Adrenal gland (tissue), 12 donors: Measurements from ENCODE around the gene POU2AF2. TPM values are rescaled to one million over a fixed set of nuclear protein-coding genes. Genes with fewer than 3 reads are reported as not detected.
"Not testable (repeated sequence)": the region's sequence is repeated elsewhere in the genome, so short reads cannot be mapped to it uniquely, and the experiment has no call there.

Experiments used
- DNase-seq, 7 donors: peaks; one replicate each; pipeline ENCODE4 v3.0.0-alpha.2; 2019 to 2020
- H3K27ac ChIP-seq, 5 donors: fragments of 200-600 bp; sonication (generic) in 4 of 5; 1 replicate in 3 of 5; 2 replicates in 2 of 5; pipeline versions ENCODE4 v1.5.1 to v1.8.0; 2016 to 2020; ENCODE audit warnings: mild to moderate bottlenecking in 1 of 5
- H3K27me3 ChIP-seq: fragments of 200-600 bp; 2 replicates; pipeline ENCODE4 v1.8.0; 2021
- H3K36me3 ChIP-seq, 2 donors: fragments of 200-600 bp; replicated peaks in 1 of 2; 1 replicate in 1 of 2; 2 replicates in 1 of 2; pipeline versions ENCODE4 v1.5.1 to v1.8.0; 2018 to 2022
- H3K4me1 ChIP-seq, 2 donors: fragments of 200-600 bp; replicated peaks in 1 of 2; 1 replicate in 1 of 2; 2 replicates in 1 of 2; pipeline versions ENCODE4 v1.5.1 to v1.8.0; 2018 to 2021
- H3K4me3 ChIP-seq, 4 donors: fragments of 200-600 bp; sonication (generic) in 3 of 4; one replicate each; pipeline ENCODE4 v1.5.1; 2016 to 2018
- H3K9me3 ChIP-seq, 3 donors: fragments of 200-600 bp; sonication (generic) in 1 of 3; replicated peaks in 1 of 3; 1 replicate in 2 of 3; 2 replicates in 1 of 3; pipeline versions ENCODE4 v1.5.1 to v1.8.0; 2016 to 2021
- CTCF ChIP-seq, 6 experiments: fragments of 450-650 bp in 4 of 6; fragments of 200-600 bp in 2 of 6; sonication (generic) in 1 of 6; IDR thresholded peaks; 1 replicate in 5 of 6; 2 replicates in 1 of 6; pipeline versions ENCODE4 v1.5.1 to v1.8.0; 2016 to 2021; ENCODE audit warnings: antibody characterized with exemption in 6 of 6, mild to moderate bottlenecking in 2 of 6, moderate library complexity in 1 of 6
- POLR2A ChIP-seq, 2 donors: fragments of 450-650 bp; IDR thresholded peaks; one replicate each; pipeline ENCODE4 v1.6.1; 2017; ENCODE audit warnings: antibody characterized with exemption in 2 of 2, mild to moderate bottlenecking in 2 of 2, moderate library complexity in 1 of 2
- WGBS, 4 donors: extraction: QIAGEN DNeasy Blood & Tissue Kit in 2 of 4; methylation state at CpG; one replicate each; pipeline versions ENCODE4 v1.1.5 to v1.1.7; 2013 to 2017; 5-methylcytosine and 5-hydroxymethylcytosine counted together
- intact Hi-C, 2 donors: fragments of 100-400 bp; cut with DNase I; formaldehyde crosslinking; loops; one replicate each; pipeline versions ENCODE4 v1.14.1 to v1.15.0; 2022 to 2023
- polyA plus RNA-seq, 3 donors: library from polyadenylated mRNA; stranded (reverse); fragments of 200-250 nt in 2 of 3; fragments of 350-450 nt in 1 of 3; fragmentation: Illumina TruSeq in 1 of 3; extraction: RNeasy Lipid Tissue Mini Kit (QIAGEN cat#74804) in 1 of 3; gene quantifications; one replicate each; pipeline ENCODE4 v1.2.3, GENCODE V29; 2013 to 2014
- total RNA-seq, 9 donors: library from RNA; depleted of rRNA in 4 of 9; stranded (reverse); fragments of >200 nt in 4 of 9; fragments of 120-200 nt in 1 of 9; fragmentation: NEBNext Ultra II Directional in 1 of 9; extraction: Animal tissue kit (Norgen Biotek cat#: 25700) in 1 of 9; gene quantifications; one replicate each; pipeline versions ENCODE4 v1.1.0 to v1.2.4, GENCODE V29; 2013 to 2023
- donor health status: healthy with polysubstance abuse.
- donor health status: Bipolar disorder and iron deficiency.
- donor health status: DM: yes; HTN: yes; CAD: no.
- donor health status: DM: no; HTN: no; CAD: no.
- donor health status: DM: no; HTN: no; CAD: no.
- donor health status: DM: yes; HTN: yes; CAD: no.

The POU2AF2 gene
- total and polyA plus RNA-seq, 12 donors: 0.13 TPM; not detected in 11

- Histone ChIP-seq H3K36me3 (no peaks in the 10 kb centered on the region), H3K4me1 (no peaks in the 10 kb centered on the region), H3K9me3 (no peaks in the 10 kb centered on the region), H3K27me3 (no peaks in the 10 kb centered on the region), H3K4me3 (no peak overlapping the region), H3K27ac (no peak overlapping the region)
- intact Hi-C loops: no loop called here
- DNase-seq: no peak
- 83 to 93% (median 85%) methylated on average over 4 to 6 of the region's 6 CpGs for WGBS, 4 donors
- TF ChIP-seq CTCF (IDR thresholded peaks at IDR 0.05): no peak
- no peak for TF ChIP-seq POLR2A (IDR thresholded peaks at IDR 0.05)
Observed at GRCh38 chr11:111310723-111311122, 65.2 kb downstream of the POU2AF2 start.

- Histone ChIP-seq H3K27ac (no peak overlapping the region), H3K4me3 (no peak overlapping the region), H3K27me3 (no peaks in the 10 kb centered on the region), H3K36me3 (no peaks in the 10 kb centered on the region), H3K9me3 (no peaks in the 10 kb centered on the region), H3K4me1 (no peaks in the 10 kb centered on the region)
- WGBS, 4 donors: 69 to 82% (median 77%) methylated on average over 1 of the region's 1 CpG
- no peak for DNase-seq
- intact Hi-C loops: no loop called here
- no peak for TF ChIP-seq POLR2A (IDR thresholded peaks at IDR 0.05)
- TF ChIP-seq CTCF (IDR thresholded peaks at IDR 0.05): no peak
Observed at GRCh38 chr11:111312076-111312475, 66.6 kb downstream of the POU2AF2 start.

- Histone ChIP-seq H3K36me3 (no peaks in the 10 kb centered on the region), H3K9me3 (no peaks in the 10 kb centered on the region), H3K4me1 (peaks cover 0 to 6% of the 10 kb centered on the region in 2 donors), H3K27me3 (no peaks in the 10 kb centered on the region), H3K27ac (no peak overlapping the region), H3K4me3 (no peak overlapping the region)
- no peak for TF ChIP-seq CTCF (IDR thresholded peaks at IDR 0.05)
- TF ChIP-seq POLR2A (IDR thresholded peaks at IDR 0.05): no peak
- intact Hi-C loops: no loop called here
- WGBS, 4 donors: 89 to 91% (median 89%) methylated on average over 6 of the region's 6 CpGs
- no peak for DNase-seq
Observed at GRCh38 chr11:111319296-111319695, 73.8 kb downstream of the POU2AF2 start.

- intact Hi-C loops, H3K27me3 ChIP-seq, H3K4me3 ChIP-seq, H3K36me3 ChIP-seq, H3K27ac ChIP-seq, DNase-seq, H3K9me3 ChIP-seq: not testable (repeated sequence)
- 80 to 88% (median 84%) methylated on average over 6 of the region's 6 CpGs for WGBS, 4 donors
- H3K4me1 ChIP-seq: peaks cover 4 to 13% of the 10 kb centered on the region in 2 donors
Observed at GRCh38 chr11:111320199-111320598, 74.7 kb downstream of the POU2AF2 start.

DNA sequence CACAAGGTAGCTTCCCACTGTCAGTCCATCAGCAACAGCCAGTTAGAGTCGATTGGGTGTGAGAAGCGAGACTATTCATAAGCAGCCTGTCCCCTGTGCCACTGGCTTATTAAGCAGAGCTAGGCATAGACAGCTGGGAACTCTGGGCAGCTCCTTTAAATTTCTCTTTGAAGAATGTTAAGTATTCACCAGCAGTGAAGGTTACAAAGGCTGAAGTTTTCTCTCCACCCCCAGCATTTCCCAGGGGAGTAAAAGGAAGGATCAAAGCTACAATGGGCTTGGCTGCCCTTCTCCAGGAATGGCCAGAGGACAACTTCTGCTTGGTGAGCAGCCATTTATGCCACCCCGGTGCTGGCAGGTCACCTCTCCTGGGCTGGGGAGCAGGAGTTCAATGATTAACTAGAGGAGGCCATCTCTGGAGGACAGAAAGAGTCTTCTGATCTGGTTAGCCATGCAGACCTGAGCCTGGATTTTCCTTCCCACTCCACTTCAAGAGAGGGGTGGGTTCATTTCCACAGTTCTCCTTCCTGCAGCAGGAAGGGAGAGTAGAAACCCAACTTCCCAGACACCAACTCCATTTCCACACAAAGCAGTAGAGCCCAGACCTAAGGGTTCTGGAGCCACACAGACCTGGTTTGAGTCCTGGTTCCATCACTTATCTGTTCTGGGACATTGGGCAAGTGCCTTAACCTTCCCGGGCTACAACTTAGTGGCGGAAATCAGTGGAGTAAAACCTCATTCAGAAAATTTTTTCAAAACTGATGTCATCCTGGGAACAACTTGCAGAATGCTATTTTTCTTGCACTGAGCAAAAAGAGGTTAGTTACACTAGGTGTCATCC, 75.4 kb downstream of the POU2AF2 start:
- no peaks in the 10 kb centered on the region for H3K27me3 ChIP-seq
- H3K9me3 ChIP-seq: no peaks in the 10 kb centered on the region
- TF ChIP-seq POLR2A (IDR thresholded peaks at IDR 0.05): no peak
- TF ChIP-seq CTCF (IDR thresholded peaks at IDR 0.05): no peak
- peaks cover 4 to 13% of the 10 kb centered on the region in 2 donors for H3K4me1 ChIP-seq
- H3K4me3 ChIP-seq: no peak overlapping the region
- 78 to 84% (median 84%) methylated on average over 4 to 5 of the region's 5 CpGs for WGBS, 4 donors
- no peaks in the 10 kb centered on the region for H3K36me3 ChIP-seq
- H3K27ac ChIP-seq: no peak overlapping the region
- intact Hi-C loops: no loop called here
- no peak for DNase-seq
